Measurements from ENCODE around the gene APBA2. TPM values are rescaled to one million over a fixed set of nuclear protein-coding genes. Genes with fewer than 3 reads are reported as not detected.

The APBA2 gene
- polyA plus RNA-seq, 4 donors, result 0.67 to 3.2 (median 1.8) TPM

DNA sequence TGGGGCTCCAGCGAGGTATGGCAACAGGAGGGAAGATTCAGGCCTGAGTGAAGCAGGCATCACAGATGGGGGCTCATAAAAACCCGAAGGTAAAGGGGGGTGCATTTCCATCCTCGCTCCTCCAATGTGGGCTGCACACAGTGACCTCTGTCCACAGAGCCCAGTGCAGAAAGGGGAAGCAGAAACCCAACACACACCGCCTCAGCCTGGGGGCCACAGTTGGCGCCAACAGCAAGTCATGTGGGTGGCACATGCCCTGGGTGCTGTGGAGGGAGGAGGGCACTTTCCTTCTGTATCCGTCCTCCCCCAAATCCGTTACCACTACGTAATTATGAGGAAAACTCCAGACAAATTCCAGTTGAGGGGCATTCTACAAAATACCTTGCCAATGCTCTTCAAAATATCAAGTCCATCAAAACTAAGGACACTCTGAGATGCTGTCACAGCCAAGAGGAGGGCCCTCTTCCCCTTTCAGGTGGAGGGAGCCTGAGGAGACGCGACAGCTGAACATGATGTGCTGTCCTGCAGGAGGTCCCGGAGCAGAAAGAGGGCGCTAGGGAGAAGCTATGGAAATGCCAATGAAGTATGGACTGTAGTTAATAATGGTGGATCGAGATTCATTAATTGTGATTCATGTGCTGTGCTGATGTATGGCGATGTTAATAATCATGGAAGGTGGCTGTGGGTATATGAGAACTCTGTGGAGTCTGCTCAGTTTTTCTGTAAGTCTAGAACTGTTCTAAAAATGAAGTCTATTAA is 16.4 kb downstream of the APBA2 start:
- Histone ChIP-seq H3K9me3 (ENCODE audit: control insufficient read depth in 2 of 2, insufficient read depth in 1 of 2, low read depth in 1 of 2, low read length in 1 of 2) (no peaks in the 10 kb centered on the region), H3K36me3 (ENCODE audit: control insufficient read depth in 3 of 3, insufficient read depth in 2 of 3, low read depth in 1 of 3, low read length in 3 of 3) (no peaks in the 10 kb centered on the region), H3K27ac (ENCODE audit: low read depth in 1 of 3, low read length in 2 of 3) (no peak overlapping the region), H3K27me3 (ENCODE audit: control insufficient read depth in 3 of 3, insufficient read depth in 3 of 3, low read length in 3 of 3) (no peaks in the 10 kb centered on the region), H3K4me3 (ENCODE audit: low read depth in 1 of 3, low read length in 3 of 3) (no peak overlapping the region), H3K4me1 (ENCODE audit: control insufficient read depth in 3 of 3, insufficient read depth in 2 of 3, low read depth in 1 of 3, low read length in 2 of 3) (no peaks in the 10 kb centered on the region)
- 86 to 92% (median 86%) methylated on average over 14 of the region's 14 CpGs for WGBS, 3 donors
- DNase-seq (no peak), FAIRE-seq (no peak)

- no peaks in the 10 kb centered on the region for H3K4me1 ChIP-seq (ENCODE audit: control insufficient read depth in 3 of 3, insufficient read depth in 2 of 3, low read depth in 1 of 3, low read length in 2 of 3)
- no peak overlapping the region for H3K27ac ChIP-seq (ENCODE audit: low read depth in 1 of 3, low read length in 2 of 3)
- no peaks in the 10 kb centered on the region for H3K36me3 ChIP-seq (ENCODE audit: control insufficient read depth in 3 of 3, insufficient read depth in 2 of 3, low read depth in 1 of 3, low read length in 3 of 3)
- no peak for FAIRE-seq
- no peak for DNase-seq
- no peaks in the 10 kb centered on the region for H3K27me3 ChIP-seq (ENCODE audit: control insufficient read depth in 3 of 3, insufficient read depth in 3 of 3, low read length in 3 of 3)
- WGBS, 3 donors, result 89 to 95% (median 92%) methylated on average over 5 of the region's 5 CpGs
- no peaks in the 10 kb centered on the region for H3K9me3 ChIP-seq (ENCODE audit: control insufficient read depth in 2 of 2, insufficient read depth in 1 of 2, low read depth in 1 of 2, low read length in 1 of 2)
- H3K4me3 ChIP-seq (ENCODE audit: low read depth in 1 of 3, low read length in 3 of 3), result no peak overlapping the region
Measured at GRCh38 chr15:28902856-28903255, 17.1 kb downstream of the APBA2 start.

DNA sequence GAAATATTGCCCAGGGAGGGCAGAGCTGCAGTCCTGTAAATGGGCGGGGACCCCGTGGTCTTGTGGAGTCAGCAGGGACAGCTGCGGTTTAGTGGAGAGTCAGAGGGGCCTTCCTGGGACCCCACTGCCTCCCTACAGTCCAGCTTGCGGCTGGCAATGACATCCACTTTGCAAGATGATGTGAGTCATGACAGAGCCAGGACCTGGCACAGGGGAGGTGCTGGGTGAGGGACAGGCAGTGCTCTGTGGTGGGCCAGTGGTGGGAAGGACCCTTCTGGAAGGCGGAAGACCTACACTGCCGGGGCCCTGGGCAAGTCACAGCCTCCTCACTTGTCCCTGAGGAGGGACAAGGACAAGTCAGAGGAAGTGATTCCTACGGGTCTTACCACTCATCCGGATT is 17.8 kb downstream of the APBA2 start:
- H3K27ac ChIP-seq (ENCODE audit: low read depth in 1 of 3, low read length in 2 of 3), result no peak overlapping the region
- H3K4me1 ChIP-seq (ENCODE audit: control insufficient read depth in 3 of 3, insufficient read depth in 2 of 3, low read depth in 1 of 3, low read length in 2 of 3), result no peaks in the 10 kb centered on the region
- H3K9me3 ChIP-seq (ENCODE audit: control insufficient read depth in 2 of 2, insufficient read depth in 1 of 2, low read depth in 1 of 2, low read length in 1 of 2), result no peaks in the 10 kb centered on the region
- FAIRE-seq (no peak), DNase-seq (no peak)
- 86 to 89% (median 89%) methylated on average over 8 of the region's 8 CpGs for WGBS, 3 donors
- no peaks in the 10 kb centered on the region for H3K27me3 ChIP-seq (ENCODE audit: control insufficient read depth in 3 of 3, insufficient read depth in 3 of 3, low read length in 3 of 3)
- no peaks in the 10 kb centered on the region for H3K36me3 ChIP-seq (ENCODE audit: control insufficient read depth in 3 of 3, insufficient read depth in 2 of 3, low read depth in 1 of 3, low read length in 3 of 3)
- H3K4me3 ChIP-seq (ENCODE audit: low read depth in 1 of 3, low read length in 3 of 3), result no peak overlapping the region

- H3K36me3 ChIP-seq (ENCODE audit: control insufficient read depth in 3 of 3, insufficient read depth in 2 of 3, low read depth in 1 of 3, low read length in 3 of 3), result no peaks in the 10 kb centered on the region
- DNase-seq, result no peak
- FAIRE-seq, result no peak
- no peaks in the 10 kb centered on the region for H3K27me3 ChIP-seq (ENCODE audit: control insufficient read depth in 3 of 3, insufficient read depth in 3 of 3, low read length in 3 of 3)
- no peak overlapping the region for H3K27ac ChIP-seq (ENCODE audit: low read depth in 1 of 3, low read length in 2 of 3)
- H3K4me1 ChIP-seq (ENCODE audit: control insufficient read depth in 3 of 3, insufficient read depth in 2 of 3, low read depth in 1 of 3, low read length in 2 of 3), result no peaks in the 10 kb centered on the region
- H3K4me3 ChIP-seq (ENCODE audit: low read depth in 1 of 3, low read length in 3 of 3), result no peak overlapping the region
- no peaks in the 10 kb centered on the region for H3K9me3 ChIP-seq (ENCODE audit: control insufficient read depth in 2 of 2, insufficient read depth in 1 of 2, low read depth in 1 of 2, low read length in 1 of 2)
- 22 to 46% (median 45%) methylated on average over 9 of the region's 9 CpGs for WGBS, 3 donors
Measured at GRCh38 chr15:28904003-28904402, 18.2 kb downstream of the APBA2 start.

DNA sequence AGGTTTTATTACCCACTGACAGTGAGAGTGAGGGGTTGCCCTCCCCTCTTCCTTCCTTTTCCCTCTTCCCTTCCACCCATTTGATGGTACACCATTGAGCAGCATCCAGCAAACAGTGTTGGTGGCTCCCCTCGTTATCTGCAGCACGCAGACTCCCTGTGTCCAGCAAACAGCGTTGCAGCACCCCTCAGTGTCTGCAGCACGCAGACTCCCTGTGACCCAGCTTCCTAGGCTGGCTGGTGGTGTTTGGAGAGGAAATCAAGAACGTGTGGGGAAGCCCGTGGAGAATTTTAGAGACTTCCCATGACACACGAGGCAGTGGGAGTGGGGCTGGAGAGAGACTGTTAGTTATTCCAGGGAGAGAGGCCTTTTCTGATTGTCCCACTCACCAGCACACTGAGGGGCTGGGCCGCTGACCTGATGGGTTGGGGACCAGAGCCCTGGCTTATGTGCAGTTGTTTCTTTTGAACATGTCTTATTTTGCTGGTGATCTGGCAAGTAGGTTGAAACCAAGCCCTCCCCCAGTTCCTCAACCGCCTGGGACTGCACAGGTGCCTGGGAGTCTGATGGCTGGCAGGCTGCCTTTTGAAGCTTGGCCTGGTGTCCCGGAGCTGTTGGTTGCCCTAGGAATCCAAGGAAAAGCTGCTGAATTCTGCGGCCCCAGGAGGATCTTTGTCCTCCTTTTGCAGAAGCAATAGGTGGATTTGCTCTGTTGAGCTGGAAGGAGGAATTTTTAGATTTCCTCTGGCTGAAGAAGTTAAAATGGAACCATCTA is 19.0 kb downstream of the APBA2 start:
- H3K27ac ChIP-seq (ENCODE audit: low read depth in 1 of 3, low read length in 2 of 3), result no peak overlapping the region
- H3K27me3 ChIP-seq (ENCODE audit: control insufficient read depth in 3 of 3, insufficient read depth in 3 of 3, low read length in 3 of 3), result no peaks in the 10 kb centered on the region
- no peak for DNase-seq
- WGBS, 3 donors, result 68 to 69% (median 69%) methylated on average over 11 of the region's 11 CpGs
- no peak overlapping the region for H3K4me3 ChIP-seq (ENCODE audit: low read depth in 1 of 3, low read length in 3 of 3)
- no peaks in the 10 kb centered on the region for H3K9me3 ChIP-seq (ENCODE audit: control insufficient read depth in 2 of 2, insufficient read depth in 1 of 2, low read depth in 1 of 2, low read length in 1 of 2)
- no peaks in the 10 kb centered on the region for H3K4me1 ChIP-seq (ENCODE audit: control insufficient read depth in 3 of 3, insufficient read depth in 2 of 3, low read depth in 1 of 3, low read length in 2 of 3)
- no peak for FAIRE-seq
- no peaks in the 10 kb centered on the region for H3K36me3 ChIP-seq (ENCODE audit: control insufficient read depth in 3 of 3, insufficient read depth in 2 of 3, low read depth in 1 of 3, low read length in 3 of 3)

DNA sequence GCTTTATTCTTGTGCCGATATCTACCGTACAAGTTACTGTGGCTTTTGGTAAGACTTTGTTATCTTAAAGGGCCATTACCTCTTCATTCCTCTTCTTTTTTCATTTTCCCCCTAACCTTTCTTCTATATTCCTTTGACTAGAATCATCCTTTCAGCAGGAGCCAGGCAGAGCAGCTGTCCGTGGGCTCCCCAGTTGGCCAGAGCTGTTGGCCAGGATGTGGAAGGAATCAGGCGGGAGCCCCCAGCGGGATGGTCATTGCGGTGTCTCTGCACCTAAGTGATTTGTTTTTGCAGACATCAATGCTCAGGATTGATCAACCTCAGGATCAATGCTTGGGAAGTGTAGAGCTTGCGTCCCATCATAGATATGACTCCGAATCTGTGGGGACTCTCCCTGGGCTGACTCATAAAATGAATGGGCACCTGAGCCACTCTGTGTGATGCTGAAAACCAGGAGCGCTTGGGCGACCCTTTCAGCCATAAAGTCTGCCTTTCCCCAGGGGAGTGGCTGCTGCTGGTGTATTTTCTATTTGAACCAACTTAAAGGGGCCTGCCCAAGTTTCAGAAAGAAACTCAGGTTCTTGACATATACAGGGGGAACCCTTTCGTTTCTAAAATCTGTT is 21.7 kb downstream of the APBA2 start:
- no peak overlapping the region for H3K4me3 ChIP-seq (ENCODE audit: low read depth in 1 of 3, low read length in 3 of 3)
- DNase-seq, result no peak
- no peaks in the 10 kb centered on the region for H3K27me3 ChIP-seq (ENCODE audit: control insufficient read depth in 3 of 3, insufficient read depth in 3 of 3, low read length in 3 of 3)
- no peaks in the 10 kb centered on the region for H3K4me1 ChIP-seq (ENCODE audit: control insufficient read depth in 3 of 3, insufficient read depth in 2 of 3, low read depth in 1 of 3, low read length in 2 of 3)
- FAIRE-seq, result no peak
- no peaks in the 10 kb centered on the region for H3K9me3 ChIP-seq (ENCODE audit: control insufficient read depth in 2 of 2, insufficient read depth in 1 of 2, low read depth in 1 of 2, low read length in 1 of 2)
- 87 to 92% (median 88%) methylated on average over 11 of the region's 11 CpGs for WGBS, 3 donors
- no peak overlapping the region for H3K27ac ChIP-seq (ENCODE audit: low read depth in 1 of 3, low read length in 2 of 3)
- H3K36me3 ChIP-seq (ENCODE audit: control insufficient read depth in 3 of 3, insufficient read depth in 2 of 3, low read depth in 1 of 3, low read length in 3 of 3), result no peaks in the 10 kb centered on the region

DNA sequence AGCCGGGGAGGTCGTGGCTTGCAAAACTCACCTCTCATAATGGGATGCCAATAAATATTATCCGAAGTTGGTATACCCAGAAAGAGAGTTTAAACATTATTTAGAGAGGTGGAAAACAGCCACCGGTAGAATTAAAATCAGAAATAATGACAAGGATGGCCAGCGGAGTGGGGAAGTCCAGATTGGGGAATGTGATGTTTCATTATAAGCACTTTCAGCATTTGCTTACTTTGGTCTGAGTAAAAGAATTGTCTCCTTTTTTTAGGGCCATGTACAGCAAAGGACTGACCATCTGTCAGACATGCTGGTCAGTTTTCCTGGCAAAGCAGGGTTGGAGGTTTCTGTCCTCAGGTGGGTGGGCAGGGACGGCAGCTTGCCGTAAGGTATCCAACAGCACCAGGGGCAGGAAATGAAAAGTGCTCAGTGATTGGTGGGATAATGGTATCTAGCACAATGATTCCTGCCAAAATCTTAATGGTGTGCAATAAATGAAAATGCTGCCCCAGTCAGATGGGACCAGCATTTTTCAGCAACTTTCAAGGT is 24.3 kb downstream of the APBA2 start:
- no peak overlapping the region for H3K27ac ChIP-seq (ENCODE audit: low read depth in 1 of 3, low read length in 2 of 3)
- H3K27me3 ChIP-seq (ENCODE audit: control insufficient read depth in 3 of 3, insufficient read depth in 3 of 3, low read length in 3 of 3), result no peaks in the 10 kb centered on the region
- WGBS, 3 donors, result 82 to 89% (median 86%) methylated on average over 7 of the region's 7 CpGs
- H3K9me3 ChIP-seq (ENCODE audit: control insufficient read depth in 2 of 2, insufficient read depth in 1 of 2, low read depth in 1 of 2, low read length in 1 of 2), result no peaks in the 10 kb centered on the region
- no peaks in the 10 kb centered on the region for H3K36me3 ChIP-seq (ENCODE audit: control insufficient read depth in 3 of 3, insufficient read depth in 2 of 3, low read depth in 1 of 3, low read length in 3 of 3)
- no peak for FAIRE-seq
- no peaks in the 10 kb centered on the region for H3K4me1 ChIP-seq (ENCODE audit: control insufficient read depth in 3 of 3, insufficient read depth in 2 of 3, low read depth in 1 of 3, low read length in 2 of 3)
- DNase-seq, result no peak
- H3K4me3 ChIP-seq (ENCODE audit: low read depth in 1 of 3, low read length in 3 of 3), result no peak overlapping the region

DNA sequence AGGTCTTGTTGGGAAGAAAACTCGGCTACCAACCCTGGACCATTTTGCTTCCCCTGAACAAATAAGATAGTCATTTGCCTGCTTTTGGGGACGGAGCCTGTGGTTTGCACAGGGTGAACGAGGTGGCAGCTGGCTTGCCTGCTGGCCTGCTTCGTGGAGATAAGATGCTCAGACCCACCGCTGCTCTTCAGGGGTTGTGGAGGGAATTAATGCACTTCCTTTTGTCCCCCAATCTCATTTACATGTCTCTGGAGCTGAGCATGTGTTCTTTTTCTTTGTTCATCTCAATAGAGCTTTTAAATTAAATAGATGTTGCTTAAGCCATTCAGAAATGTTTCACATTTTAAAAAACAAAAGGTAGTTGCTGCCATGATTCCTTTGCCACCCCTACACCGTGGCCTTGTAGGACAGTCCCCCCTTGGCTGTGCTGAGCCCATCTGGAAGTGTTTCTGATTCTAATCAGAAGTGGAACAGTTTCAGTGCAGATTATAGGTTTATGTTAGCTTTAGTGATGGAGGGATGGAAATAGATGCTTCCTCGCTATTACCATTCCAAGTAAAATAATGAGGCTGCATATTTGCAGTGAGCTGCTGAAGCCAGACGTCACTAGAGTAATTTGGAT is 25.6 kb downstream of the APBA2 start:
- no peak overlapping the region for H3K27ac ChIP-seq (ENCODE audit: low read depth in 1 of 3, low read length in 2 of 3)
- no peaks in the 10 kb centered on the region for H3K36me3 ChIP-seq (ENCODE audit: control insufficient read depth in 3 of 3, insufficient read depth in 2 of 3, low read depth in 1 of 3, low read length in 3 of 3)
- DNase-seq, result no peak
- no peaks in the 10 kb centered on the region for H3K4me1 ChIP-seq (ENCODE audit: control insufficient read depth in 3 of 3, insufficient read depth in 2 of 3, low read depth in 1 of 3, low read length in 2 of 3)
- no peak for FAIRE-seq
- 37 to 55% (median 46%) methylated on average over 8 of the region's 8 CpGs for WGBS, 3 donors
- no peak overlapping the region for H3K4me3 ChIP-seq (ENCODE audit: low read depth in 1 of 3, low read length in 3 of 3)
- no peaks in the 10 kb centered on the region for H3K9me3 ChIP-seq (ENCODE audit: control insufficient read depth in 2 of 2, insufficient read depth in 1 of 2, low read depth in 1 of 2, low read length in 1 of 2)
- H3K27me3 ChIP-seq (ENCODE audit: control insufficient read depth in 3 of 3, insufficient read depth in 3 of 3, low read length in 3 of 3), result no peaks in the 10 kb centered on the region

All from small intestine (tissue), 7 donors.